ENCODE results near the gene PODN.

The PODN gene

DNA sequence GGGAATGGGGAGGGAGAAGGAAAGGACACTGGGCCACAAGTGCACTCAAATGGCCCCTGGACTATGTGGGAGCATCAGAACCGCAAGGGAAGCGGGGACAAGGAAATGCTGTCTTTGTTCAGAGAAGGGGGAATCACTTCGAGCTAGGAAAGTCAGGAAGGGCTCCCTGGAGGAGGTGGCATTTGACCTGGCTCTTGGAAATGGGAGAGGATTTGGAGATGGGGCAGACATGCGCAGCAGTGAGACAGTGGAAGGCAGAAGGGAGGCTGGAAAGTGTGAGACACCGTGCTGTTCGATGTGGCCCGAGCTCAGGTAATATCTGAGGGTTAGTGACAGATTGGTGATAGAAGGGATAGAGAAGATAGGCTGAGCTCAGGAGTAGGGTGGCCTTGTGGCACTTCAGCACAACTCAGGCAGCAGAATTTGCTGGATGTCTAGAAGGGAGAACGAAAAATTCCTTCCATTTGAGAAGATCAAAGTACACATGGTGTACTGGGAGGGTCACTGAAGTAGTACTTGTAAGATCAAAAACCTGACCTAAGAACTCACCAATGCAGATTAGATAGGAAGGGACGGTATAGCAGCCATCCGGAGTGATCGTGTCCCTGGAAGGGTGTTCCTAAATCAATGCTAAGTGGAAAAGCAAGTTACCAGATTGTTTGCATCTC is 55.1 kb downstream of the PODN start:
- no peak for DNase-seq

DNA sequence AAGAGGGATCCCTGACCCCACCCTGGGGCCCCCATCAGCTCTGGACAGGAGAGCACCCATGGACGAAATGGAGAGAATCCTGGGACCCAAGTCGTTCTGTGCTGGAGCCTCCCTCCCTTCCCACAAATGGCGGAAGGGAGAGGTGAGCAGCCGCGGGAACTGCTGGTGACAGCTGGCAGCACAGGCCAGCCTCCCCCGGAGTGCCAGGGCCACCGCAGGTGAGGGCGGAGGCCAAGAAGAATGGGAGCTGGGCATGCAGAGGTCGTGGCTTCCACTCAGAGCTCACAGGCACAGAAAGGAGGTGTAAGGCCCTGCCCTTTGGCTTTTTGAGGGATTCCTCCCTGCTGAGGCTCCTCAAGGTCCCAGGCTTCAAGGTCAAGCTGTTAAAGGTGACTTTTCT is 55.8 kb downstream of the PODN start:
- DNase-seq = no peak

- no peak for DNase-seq
These were observed 58.6 kb downstream of the PODN start for GRCh38 chr1:53120659-53121058.

DNA sequence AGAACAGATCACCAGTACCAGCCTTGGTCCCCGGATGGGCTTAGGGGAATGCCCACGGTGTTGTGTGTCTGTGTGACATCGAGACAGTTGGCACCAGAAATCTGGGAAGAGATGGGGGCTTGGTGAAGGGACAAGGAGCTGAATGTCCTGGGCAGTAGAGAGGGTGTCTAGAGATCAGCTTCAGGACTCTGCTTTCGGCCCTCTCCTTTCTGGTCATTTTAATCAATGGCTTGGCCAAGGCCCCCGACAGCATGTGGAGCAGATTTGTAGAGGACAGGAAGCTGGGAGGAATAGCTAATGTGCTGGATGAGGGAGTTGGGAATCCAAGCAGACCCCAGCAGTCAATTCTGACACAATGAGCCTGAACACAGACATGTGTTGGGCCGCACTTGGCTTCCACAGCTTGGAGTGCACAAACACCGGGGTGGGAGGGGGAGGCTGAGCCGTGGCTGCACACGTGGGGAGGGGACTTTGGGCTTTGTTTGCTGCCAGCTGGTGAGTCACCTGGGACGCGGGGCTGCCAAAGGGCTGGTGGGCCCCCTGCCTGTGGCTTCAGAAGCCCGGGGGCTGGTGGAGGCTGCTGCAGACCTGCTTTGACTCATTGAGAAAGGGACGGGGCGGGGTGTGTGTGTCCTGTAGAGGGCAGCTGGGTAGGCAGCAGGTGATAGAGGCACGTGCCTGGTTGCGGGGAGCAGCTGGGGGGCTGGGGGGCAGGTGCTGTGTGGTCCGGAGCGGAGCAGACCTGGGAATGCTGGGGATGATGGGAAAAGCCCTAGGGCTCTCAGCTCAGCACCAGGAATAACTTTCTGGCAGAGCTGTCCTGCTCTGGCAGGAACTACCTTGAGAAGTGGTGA is 59.5 kb downstream of the PODN start:
- DNase-seq = peak; percentile 69 to 83

DNA sequence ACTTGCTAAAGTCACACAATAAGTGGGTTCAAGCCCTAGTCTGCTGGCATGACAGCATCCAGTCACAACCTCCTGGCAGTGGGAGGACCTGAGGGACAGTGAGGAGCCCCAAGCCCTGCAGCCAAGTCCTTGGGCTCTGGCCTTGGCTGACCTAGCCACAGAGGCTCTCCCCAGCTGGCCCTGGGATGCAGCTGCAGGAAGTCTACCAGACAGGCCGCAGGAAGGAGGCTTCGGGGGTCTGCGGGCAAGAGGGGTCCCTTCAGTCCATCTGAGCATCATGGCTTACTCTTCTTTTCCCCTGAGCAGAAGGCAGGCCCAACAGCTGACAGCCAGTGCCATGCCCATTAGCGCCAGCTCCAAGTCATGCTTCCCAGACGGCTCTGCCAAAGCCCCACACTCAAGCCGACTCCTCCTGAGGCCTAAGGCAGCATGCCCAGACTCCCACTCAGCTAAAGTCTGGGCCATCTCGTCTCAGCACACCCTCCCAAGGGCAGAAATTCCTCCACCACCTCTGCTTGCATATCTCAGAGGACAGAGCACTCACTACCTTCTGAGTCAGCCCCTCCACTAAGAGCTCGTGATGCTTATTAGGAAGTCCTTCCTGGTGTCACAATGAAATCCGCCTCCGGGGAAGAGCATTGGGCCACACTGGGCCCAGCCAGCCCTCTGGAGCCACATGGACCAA is 60.3 kb downstream of the PODN start:
- DNase-seq = no peak

DNA sequence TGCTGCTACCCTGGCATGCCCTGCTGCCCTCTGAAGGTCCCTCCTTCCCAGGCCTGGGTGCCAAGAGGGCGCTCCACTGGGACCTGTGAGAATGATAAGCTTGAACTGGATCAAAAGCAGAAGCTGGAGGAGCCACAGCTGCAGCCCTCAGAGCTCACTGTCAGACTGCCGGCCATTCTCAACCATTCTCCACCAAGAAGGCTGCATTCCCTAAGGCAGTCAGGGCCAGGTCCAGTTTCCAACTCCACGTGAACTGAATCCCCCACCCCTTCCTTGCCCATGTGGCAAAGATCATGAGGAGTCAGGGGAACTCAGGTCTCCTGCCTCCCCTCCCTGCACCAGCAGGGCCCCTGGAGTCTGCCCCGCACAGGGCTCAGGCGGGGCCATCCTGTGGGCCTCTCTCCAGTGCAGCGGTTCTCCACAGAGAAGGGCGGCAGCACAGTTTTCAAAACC is 61.0 kb downstream of the PODN start:
- DNase-seq = no peak

DNA sequence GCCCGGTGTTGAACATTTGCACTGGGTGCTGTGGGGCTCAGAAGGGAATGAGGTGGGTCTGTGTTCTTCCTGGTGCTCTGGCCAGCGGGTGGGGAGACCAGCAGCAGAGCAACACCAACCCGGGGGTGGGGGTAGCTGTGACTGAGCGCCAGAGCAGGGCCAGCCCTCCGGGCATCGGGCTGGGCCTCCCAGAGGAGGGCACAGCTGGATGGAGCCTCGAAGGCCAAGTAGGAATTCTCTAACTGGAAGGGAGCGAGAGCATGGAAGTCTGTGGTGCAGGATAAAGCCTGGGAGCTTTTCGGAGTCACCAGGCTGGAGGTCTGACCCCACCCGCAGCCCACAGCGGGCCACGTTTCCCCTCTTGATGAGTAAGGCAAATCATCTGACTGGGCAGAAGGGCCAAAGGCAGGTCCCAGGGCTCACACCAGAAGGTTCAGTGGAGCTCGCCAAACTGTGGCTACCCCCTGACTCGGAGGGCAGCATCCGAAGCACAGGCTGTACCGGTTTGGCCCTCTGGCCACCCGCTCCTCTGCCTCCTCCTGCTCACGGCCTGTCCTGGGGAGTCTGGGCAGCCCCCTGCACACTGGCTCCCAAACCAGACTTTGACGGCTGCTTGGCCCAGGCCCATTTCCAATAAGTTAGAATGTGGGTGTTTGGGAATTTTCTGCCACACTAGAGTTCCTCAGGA is 61.6 kb downstream of the PODN start:
- no peak for DNase-seq

- DNase-seq = no peak
These were observed 63.1 kb downstream of the PODN start for GRCh38 chr1:53125122-53125521.

GRCh38 chr1:53125623-53126360 is 63.8 kb downstream of the PODN start:
- DNase-seq = no peak

GRCh38 chr1:53126495-53126894 is 64.5 kb downstream of the PODN start:
- no peak for DNase-seq

GRCh38 chr1:53127546-53127945 is 65.5 kb downstream of the PODN start:
- DNase-seq = no peak

DNA sequence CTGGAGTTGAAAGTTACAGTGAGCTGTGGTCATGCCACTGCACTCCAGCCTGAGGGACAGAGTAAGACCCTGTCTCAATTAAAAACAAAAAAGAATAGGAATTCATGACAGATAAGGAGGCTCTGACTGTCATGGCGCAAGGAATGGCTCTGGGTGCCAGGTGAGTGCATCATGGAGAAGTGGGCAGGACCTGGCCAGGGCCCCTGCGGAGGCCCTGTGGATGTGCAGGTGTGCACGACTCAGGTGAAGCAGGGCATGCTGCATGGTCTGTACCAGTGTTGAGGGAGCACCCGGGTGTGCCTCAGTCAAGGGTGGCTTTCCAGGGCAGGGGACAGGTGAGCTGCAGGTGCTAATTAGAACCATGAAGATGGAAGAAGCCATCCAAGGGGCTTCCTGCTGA is 66.4 kb downstream of the PODN start:
- DNase-seq = no peak

DNA sequence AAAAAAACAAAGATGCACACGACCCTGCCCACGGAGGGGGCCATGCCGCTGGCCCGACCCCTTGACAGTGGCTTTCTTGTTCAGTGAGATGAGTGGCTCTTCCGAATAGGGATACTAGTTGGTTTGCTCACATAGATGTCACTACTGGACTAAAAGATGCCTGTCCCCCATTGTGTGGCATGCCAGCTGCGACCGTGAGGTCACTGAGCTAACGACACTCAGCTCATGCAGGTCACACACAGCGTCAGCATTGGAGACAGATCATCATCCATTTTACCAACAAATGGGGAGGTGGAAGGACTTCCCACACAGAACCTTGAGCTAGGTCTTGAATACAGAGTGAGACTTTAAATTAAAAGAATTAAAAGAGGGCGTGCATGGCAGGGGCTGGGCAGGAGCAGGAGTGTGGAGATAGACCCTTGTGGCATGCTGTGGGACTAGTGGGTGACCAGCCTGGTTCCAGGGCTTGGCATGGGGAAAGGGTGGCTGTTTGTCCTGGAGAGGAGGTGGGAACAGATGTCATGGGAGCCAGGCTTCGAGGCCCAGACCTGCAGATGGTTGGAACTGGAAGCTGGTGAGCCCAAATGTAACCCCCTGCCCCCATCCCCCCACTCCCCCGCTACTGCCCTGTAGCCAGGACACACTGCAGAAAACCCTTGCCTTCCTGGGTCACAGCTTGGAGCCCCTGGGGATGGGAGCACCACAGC is 68.0 kb downstream of the PODN start:
- no peak for DNase-seq

DNA sequence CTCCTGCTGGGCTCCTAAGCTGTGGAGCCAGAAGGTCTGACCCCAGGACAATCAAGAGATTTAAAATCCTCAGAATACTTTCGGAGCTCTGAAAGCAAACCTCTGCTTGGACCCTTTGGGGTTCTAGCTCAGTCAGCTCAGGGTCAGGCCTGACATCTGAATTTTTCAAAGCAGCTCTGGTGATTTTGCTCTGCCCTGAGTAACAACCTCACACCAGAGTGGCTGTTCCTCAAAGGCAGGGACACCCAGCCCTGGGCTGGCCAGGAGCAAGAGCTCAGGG is 68.5 kb downstream of the PODN start:
- DNase-seq = no peak

DNA sequence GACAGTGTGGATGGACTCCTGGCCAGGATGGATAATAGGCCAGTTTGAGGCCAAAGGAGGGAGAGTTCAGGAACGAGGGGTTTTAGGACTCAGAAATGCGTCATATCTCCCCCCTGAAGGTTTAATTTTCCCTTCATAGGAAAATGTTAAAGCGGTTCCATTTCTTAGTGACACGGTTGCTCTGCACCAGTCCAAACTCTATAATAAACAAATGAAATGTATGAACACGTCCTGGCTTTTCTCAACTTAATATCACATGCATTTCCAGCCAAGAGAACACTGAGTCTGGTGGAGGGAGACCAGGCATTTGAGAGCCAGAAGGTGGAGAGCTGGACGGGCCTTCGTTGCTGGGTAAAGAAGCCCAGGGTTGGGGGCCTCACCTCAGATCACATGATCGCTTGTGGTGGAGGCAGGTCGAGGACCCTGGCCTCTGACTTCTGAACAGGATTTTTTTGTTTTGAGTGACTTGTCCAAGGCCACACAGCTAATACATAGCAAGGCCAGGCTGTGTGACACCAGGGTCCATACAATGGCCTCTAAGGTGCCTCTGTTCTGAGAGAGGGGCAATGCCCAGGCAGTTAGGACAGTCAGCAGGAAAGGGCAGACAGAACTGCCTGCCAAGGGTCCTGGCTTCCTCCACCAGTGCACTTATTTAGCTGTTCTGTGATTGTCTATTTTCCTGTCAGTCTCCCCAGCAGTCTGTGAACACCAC is 69.0 kb downstream of the PODN start:
- no peak for DNase-seq

DNA sequence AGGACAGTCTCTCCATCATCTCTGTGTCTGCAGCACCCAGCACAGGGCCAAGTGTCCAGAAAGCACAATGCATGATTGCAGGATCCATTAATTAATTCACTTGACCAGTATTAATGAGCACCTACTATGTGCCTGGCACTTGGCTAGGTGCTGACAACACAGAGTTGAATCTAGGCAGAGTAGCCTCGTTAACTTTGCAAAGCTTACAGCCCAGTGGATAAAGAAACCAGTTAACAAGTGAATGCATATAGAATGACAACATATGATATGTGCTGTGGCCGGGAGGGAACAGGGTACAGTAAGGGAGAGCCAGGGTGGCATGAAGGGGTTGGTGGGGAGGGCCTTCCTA is 69.6 kb downstream of the PODN start:
- no peak for DNase-seq

- DNase-seq = no peak
These were observed 70.2 kb downstream of the PODN start for GRCh38 chr1:53132176-53132575.

DNA sequence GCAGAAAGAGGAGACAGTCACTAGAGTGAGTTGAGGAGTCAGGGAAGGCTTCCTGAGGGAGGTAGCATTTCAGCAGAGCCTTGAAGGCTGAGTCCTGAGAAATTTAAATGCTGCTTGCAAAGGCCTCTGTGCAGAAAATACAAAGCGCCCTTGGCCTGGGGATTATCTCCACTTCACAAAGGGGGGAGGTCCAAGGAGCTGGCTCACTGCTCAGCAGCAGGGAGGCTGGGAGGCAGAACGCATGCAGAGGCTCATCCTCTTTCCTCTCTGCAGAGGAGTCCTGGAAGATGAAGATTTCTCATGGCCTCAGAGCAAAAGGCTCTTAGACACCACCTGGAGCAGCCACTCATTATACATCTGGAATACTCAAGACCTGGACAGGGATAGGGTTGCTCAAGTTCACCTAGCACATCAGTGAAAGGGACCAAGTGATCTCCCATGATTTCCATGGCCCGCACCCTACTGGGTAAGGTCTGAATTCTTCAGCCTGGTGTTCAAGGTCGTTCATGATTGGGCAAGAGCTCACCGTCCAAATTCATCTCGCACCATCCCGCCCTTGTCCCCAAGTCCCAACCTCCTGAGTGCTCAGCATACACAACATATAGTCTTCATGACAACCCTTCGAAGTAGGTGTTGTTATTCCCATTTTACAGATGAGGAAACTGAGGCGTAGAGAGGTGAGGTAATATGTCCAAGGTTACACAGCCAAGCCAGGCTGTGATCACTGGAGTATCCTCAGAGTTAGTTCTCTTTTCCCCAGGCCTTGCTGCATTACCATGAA is 71.4 kb downstream of the PODN start:
- no peak for DNase-seq

- no peak for DNase-seq
These were observed 72.1 kb downstream of the PODN start for GRCh38 chr1:53134042-53134485.
